Stimulated activated naive CD8-positive, alpha-beta T cell treated with anti-CD3 and anti-CD28 coated beads, Interleukin-15, amount 100 ng/mL, for 72 hours (primary cell): ENCODE results near the gene SUMF1.

Experiments used
- ATAC-seq: fragments of 150-1000 bp; cut with Tn5 transposase; 2 replicates; pipeline ENCODE4 v1.10.0; 2021; ENCODE audit warnings: mild to moderate bottlenecking, moderate library complexity
- DNase-seq, 2 donors: peaks; one replicate each; pipeline ENCODE4 v3.0.0; 2021 to 2022
- H3K27ac Mint-ChIP-seq, 2 donors: one replicate each; pipeline ENCODE4 v1.8.0; 2022; ENCODE audit warnings: mild to moderate bottlenecking in 2 of 2, mixed read lengths in 2 of 2, moderate library complexity in 2 of 2
- H3K27me3 Mint-ChIP-seq: one replicate; pipeline ENCODE4 v1.8.0; 2022; ENCODE audit warnings: mixed read lengths
- H3K4me1 Mint-ChIP-seq: one replicate; pipeline ENCODE4 v1.8.0; 2022; ENCODE audit warnings: mild to moderate bottlenecking, mixed read lengths
- H3K4me3 Mint-ChIP-seq, 2 donors: one replicate each; pipeline ENCODE4 v1.8.0; 2022; ENCODE audit warnings: mild to moderate bottlenecking in 2 of 2, mixed read lengths in 2 of 2, moderate library complexity in 1 of 2
- H3K9me3 Mint-ChIP-seq, 2 donors: one replicate each; pipeline ENCODE4 v1.8.0; 2022; ENCODE audit warnings: mixed read lengths in 2 of 2

SUMF1 gene

DNA sequence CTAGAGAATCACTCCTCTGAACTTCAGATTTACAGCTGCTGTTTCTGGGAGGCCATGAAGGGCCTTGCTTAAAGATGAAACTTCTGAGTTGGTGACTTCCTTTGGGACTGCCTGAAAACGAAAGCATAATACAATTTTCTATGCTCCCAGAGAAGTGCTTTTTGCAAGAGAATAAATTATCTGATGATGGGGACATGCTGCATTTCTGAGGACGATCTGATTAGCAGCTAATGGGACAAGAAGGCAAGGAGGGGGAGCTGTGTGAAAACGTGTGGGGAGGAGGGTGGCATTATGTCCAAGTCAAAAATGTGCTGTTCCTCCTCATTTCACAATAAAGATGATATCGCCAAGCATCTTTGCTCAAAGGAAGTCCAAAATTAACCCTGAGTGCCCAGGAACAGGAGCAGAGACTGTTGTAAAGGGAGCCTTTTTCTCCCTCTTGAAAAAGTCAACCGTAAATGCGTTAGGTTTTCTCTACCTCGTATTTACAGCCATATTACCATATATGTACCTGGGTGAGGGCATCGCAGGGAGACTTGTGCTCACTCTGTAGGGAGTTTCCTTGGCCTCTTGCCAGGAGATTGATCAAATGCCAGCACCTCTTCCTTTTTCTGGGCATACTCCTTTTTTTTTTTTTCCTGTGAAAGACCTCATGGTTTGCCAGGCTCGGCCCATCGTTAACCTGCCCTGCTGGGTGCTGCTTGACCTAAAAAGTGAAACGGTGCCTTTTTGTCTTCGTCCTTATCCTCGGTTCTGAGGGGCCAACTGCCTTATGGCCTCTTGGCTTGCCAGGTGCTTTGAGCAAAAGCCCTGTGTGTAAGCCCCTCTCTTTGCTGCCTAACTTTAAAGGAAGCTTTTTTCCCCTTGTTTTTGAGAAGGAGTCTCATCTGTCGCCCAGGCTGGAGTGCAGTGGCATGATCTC is 37.5 kb upstream of the SUMF1 start:
- H3K9me3 Mint-ChIP-seq, result no peaks in the 10 kb centered on the region
- peak overlapping the region; percentile 94 to 96 for H3K27ac Mint-ChIP-seq
- ATAC-seq (peak; percentile 71), DNase-seq (peak; percentile 15 to 35)
- peaks cover 71% of the 10 kb centered on the region for H3K4me1 Mint-ChIP-seq
- H3K4me3 Mint-ChIP-seq, result peak overlapping the region; percentile 58 to 84
- no peaks in the 10 kb centered on the region for H3K27me3 Mint-ChIP-seq

- Mint-ChIP-seq H3K27me3 (no peaks in the 10 kb centered on the region), H3K27ac (no peak overlapping the region), H3K4me1 (peaks cover 60% of the 10 kb centered on the region), H3K9me3 (no peaks in the 10 kb centered on the region), H3K4me3 (no peak overlapping the region)
- DNase-seq, result no peak
- peak; percentile 47 for ATAC-seq
Measured at GRCh38 chr3:4503050-4503449, 36.0 kb upstream of the SUMF1 start.

- H3K4me3 Mint-ChIP-seq, result no peak overlapping the region
- H3K4me1 Mint-ChIP-seq, result peaks cover 58% of the 10 kb centered on the region
- DNase-seq (no peak), ATAC-seq (no peak)
- no peaks in the 10 kb centered on the region for H3K9me3 Mint-ChIP-seq
- H3K27me3 Mint-ChIP-seq, result no peaks in the 10 kb centered on the region
- H3K27ac Mint-ChIP-seq, result no peak overlapping the region
Measured at GRCh38 chr3:4501927-4502326, 34.9 kb upstream of the SUMF1 start.

- DNase-seq (no peak), ATAC-seq (no peak)
- H3K27ac Mint-ChIP-seq, result no peak overlapping the region
- peaks cover 58% of the 10 kb centered on the region for H3K4me1 Mint-ChIP-seq
- no peak overlapping the region for H3K4me3 Mint-ChIP-seq
- H3K27me3 Mint-ChIP-seq, result no peaks in the 10 kb centered on the region
- H3K9me3 Mint-ChIP-seq, result no peaks in the 10 kb centered on the region
Measured at GRCh38 chr3:4501437-4501836, 34.4 kb upstream of the SUMF1 start.

DNA sequence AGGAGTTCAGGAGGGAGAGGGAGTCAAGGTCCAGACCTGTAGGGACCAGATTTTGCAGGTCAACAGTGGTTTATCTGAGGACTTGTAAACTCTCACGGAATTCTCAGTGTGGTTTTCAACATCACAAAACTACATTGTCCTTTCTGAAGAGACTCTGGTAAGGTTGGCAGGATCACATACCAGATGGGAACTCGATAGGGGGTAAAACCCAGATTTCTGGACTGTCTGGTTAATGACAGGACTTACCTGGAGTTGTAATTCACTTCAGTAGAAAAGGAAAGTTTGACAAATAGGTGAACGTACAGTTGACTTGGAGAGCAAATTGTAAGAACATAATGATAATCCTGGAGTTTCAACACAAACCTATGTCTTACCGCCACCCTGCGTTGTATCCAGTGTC is 31.4 kb upstream of the SUMF1 start:
- ATAC-seq (no peak), DNase-seq (no peak)
- Mint-ChIP-seq H3K4me3 (no peak overlapping the region), H3K4me1 (peaks cover 51% of the 10 kb centered on the region), H3K27ac (no peak overlapping the region), H3K27me3 (no peaks in the 10 kb centered on the region), H3K9me3 (no peaks in the 10 kb centered on the region)

GRCh38 chr3:4497843-4498324 is 30.8 kb upstream of the SUMF1 start:
- ATAC-seq (no peak), DNase-seq (no peak)
- H3K4me1 Mint-ChIP-seq, result peaks cover 45% of the 10 kb centered on the region
- no peaks in the 10 kb centered on the region for H3K9me3 Mint-ChIP-seq
- no peak overlapping the region for H3K27ac Mint-ChIP-seq
- H3K4me3 Mint-ChIP-seq, result no peak overlapping the region
- no peaks in the 10 kb centered on the region for H3K27me3 Mint-ChIP-seq

DNA sequence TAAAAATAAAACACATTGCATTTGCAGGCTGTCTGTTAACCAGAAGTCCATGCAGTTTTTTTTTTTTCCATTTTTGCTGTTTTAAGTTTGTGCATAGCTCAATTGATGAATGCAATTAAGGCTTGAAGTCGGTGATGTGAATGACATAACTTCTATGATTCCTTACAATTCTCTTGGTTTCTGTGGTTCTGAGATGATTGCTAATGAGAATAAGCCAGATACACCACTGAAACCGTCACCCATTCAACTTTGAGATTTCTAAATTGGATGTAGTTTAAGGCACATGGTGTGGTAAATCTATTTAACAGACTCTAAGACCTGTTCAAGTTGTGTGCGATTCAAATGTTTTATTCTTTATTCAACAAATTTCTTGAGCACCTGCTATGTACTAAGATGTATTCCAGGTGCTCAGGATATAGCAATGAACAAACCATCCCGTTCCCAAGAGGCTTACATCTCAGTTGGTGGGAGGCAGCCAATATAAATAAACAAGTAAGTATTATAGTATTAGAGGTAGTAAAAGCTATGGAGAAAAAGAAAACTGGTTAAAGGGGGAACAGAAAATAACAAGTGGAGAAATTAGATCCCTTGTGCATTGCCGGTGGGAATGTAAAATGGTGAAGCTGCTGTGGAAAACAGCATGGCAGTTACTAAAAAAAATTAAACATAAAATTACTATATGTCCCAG is 30.1 kb upstream of the SUMF1 start:
- ATAC-seq (no peak), DNase-seq (no peak)
- Mint-ChIP-seq H3K27ac (no peak overlapping the region), H3K27me3 (no peaks in the 10 kb centered on the region), H3K4me1 (peaks cover 42% of the 10 kb centered on the region), H3K4me3 (peak overlapping the region in 1 of 2 donors; percentile 97), H3K9me3 (no peaks in the 10 kb centered on the region)

GRCh38 chr3:4496087-4496452 is 29.0 kb upstream of the SUMF1 start:
- no peak for DNase-seq
- Mint-ChIP-seq H3K9me3 (no peaks in the 10 kb centered on the region), H3K4me1 (peaks cover 45% of the 10 kb centered on the region), H3K27me3 (peaks cover 4% of the 10 kb centered on the region), H3K4me3 (peak overlapping the region; percentile 86 to 97), H3K27ac (peak overlapping the region in 1 of 2 donors; percentile 97)
- no peak for ATAC-seq

GRCh38 chr3:4495294-4496086 is 28.4 kb upstream of the SUMF1 start:
- DNase-seq (no peak), ATAC-seq (no peak)
- Mint-ChIP-seq H3K9me3 (no peaks in the 10 kb centered on the region), H3K27ac (peak overlapping the region in 1 of 2 donors; percentile 97), H3K27me3 (peaks cover 10% of the 10 kb centered on the region), H3K4me3 (peak overlapping the region; percentile 86 to 97), H3K4me1 (peaks cover 48% of the 10 kb centered on the region)

DNA sequence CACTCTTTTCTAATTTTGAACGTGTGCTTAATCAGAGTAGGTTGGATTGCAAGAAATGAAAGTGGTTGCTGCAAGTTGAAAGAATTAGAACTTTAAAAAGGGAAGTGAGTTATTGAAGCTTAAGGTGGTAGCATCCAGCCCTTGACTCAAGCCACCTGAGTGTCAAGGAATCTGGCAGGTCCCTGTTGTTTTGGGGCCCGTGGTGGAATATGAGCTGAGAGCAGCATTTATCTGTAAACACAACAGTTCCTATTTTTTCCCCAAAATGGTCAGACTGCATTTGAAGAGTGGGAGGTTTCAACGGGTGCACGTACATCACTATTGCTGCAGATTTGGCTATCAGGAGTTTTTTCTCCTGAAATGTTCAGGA is 27.8 kb upstream of the SUMF1 start:
- ATAC-seq (no peak), DNase-seq (no peak)
- H3K4me3 Mint-ChIP-seq, result peak overlapping the region; percentile 86 to 97
- peaks cover 48% of the 10 kb centered on the region for H3K4me1 Mint-ChIP-seq
- H3K9me3 Mint-ChIP-seq, result no peaks in the 10 kb centered on the region
- H3K27ac Mint-ChIP-seq, result peak overlapping the region; percentile 97
- peaks cover 10% of the 10 kb centered on the region for H3K27me3 Mint-ChIP-seq

DNA sequence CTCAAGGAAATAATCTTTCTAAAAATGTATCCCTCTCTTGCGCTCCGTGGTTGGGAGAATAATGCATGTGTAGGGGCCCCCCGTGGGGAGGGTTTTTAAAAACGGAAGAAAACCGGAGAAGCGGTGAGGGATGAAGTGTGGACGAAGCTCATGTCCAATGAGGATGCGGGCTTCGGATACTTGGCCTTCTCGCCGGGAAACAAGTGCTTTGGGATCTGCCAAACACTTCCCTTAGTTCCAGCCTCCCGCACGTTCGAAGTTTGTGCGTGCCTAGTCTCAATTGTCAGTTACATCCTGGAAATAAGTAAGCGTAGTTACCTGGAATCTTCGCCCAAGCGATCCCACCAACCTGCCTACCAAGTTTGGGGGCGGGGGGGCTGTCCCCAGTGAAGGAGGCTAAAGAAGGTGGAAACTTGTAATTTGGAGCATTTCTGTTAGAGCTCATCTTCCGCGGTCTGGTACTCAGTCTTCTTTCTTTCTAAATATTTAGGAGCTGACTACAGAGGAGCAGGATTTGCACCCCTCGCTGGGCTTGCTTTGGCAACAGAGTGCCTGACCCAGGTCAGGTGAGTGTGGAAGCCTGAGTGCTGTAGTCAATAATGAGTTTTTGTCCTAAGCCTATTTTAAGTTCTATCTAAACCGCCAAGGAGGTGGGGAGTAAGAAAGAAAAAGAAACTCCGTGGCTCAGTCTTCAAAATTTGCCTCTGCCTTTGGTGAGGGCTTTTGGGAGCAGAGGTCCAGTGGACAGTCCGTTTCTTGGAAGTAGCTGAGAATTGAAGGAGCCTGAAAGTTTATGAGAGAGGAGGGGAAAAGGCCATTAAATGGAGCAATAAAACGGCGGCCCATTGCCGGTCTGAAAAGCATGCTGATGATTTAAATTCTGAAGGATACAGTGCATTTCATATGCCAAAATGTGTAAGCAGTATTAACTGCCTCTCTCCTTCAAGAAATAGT is 27.1 kb upstream of the SUMF1 start:
- Mint-ChIP-seq H3K9me3 (no peaks in the 10 kb centered on the region), H3K4me3 (peak overlapping the region; percentile 86 to 97), H3K27ac (peak overlapping the region; percentile 97), H3K4me1 (peaks cover 48% of the 10 kb centered on the region), H3K27me3 (peaks cover 10% of the 10 kb centered on the region)
- no peak for ATAC-seq
- peak; percentile 17 to 32 for DNase-seq

DNA sequence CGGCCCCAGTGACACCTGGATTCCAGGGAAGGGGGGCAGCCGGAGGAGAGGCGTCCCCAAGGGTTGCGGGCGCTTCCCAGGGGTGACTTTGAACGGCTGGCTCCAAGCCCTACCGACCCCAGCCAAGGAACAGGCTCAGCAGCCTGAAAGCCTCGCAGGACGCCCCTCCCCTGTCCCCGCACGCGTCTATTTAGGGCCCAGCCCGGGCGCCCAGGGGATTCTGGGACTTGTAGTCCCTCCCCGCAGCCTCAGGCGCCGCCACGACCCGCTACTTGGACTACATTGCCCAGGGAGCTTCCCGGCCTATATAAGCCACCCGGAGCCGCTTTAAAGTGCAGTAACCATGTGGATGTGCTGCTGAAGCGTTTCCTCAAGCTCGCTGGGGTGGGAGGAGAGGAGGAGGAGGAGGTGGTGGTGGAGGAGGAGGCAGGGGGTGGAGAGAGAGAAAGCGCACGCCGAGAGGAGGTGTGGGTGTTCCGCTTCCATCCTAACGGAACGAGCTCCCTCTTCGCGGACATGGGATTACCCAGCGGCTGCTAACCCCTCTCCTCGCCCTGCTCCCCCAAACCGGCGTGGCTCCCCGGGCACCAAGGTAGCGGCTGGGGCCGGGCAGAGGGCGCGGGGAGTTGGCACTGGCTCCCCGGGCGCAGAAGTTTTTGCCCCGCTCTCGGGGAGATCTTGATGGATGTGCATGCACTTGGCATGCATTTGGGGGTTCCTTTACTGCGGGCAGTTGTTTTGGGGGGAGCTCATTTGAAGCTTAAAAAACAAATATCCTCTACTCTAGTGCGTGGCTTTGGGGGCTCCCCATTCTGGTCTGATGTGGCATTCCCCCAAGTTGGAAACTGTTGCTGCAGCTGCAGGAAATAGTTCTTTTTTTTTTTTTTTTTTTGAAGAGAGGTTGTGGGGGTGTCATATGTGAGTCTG is 26.2 kb upstream of the SUMF1 start, which contains the start of gene ITPR1:
TSS of gene ITPR1 (plus strand) at position 335 of the 927 bp plus-strand sequence. CDS start 23,144 bp downstream, outside the sequence.
- H3K27me3 Mint-ChIP-seq, result peaks cover 10% of the 10 kb centered on the region
- H3K27ac Mint-ChIP-seq, result peak within 1 kb of the TSS; percentile 97
- peak within 1 kb of the TSS; percentile 86 to 97 for H3K4me3 Mint-ChIP-seq
- peak; percentile 99 for DNase-seq
- peak; percentile 93 for ATAC-seq
- no peaks in the 10 kb centered on the region for H3K9me3 Mint-ChIP-seq
- H3K4me1 Mint-ChIP-seq, result peaks cover 46% of the 10 kb centered on the region

GRCh38 chr3:4492208-4493013 is 25.3 kb upstream of the SUMF1 start:
- H3K27ac Mint-ChIP-seq, result peak overlapping the region; percentile 75 to 97
- H3K4me1 Mint-ChIP-seq, result peaks cover 38% of the 10 kb centered on the region
- peak overlapping the region; percentile 86 to 97 for H3K4me3 Mint-ChIP-seq
- peak; percentile 15 for ATAC-seq
- H3K9me3 Mint-ChIP-seq, result no peaks in the 10 kb centered on the region
- H3K27me3 Mint-ChIP-seq, result peaks cover 10% of the 10 kb centered on the region
- DNase-seq, result peak; percentile 39 to 47
